ENCODE measurements around the gene PSMB7.

- TF ChIP-seq CTCF (IDR thresholded peaks at IDR 0.05 in 4 of 5, conservative IDR thresholded peaks at IDR 0.05 in 1 of 5) (no peak), POLR2A (IDR thresholded peaks at IDR 0.05) (no peak)
These were observed 41.3 kb upstream of the PSMB7 start for GRCh38 chr9:124456341-124457078.

All from gastrocnemius medialis (tissue), 4 donors.